CD14-positive monocyte (primary cell): ENCODE measurements around the gene SFTPB. TPM values are rescaled to one million over a fixed set of nuclear protein-coding genes. Genes with fewer than 3 reads are reported as not detected.

Experiments
- DNase-seq, 3 donors: peaks; one replicate each; pipeline ENCODE4 v3.0.0-alpha.2; 2011 to 2022
- H2AFZ ChIP-seq: 2 replicates; pipeline ENCODE4 v1.6.0; 2012; ENCODE audit warnings: mild to moderate bottlenecking, low read depth, low read length, inconsistent platforms; ENCODE audit not compliant: insufficient read depth, poor library complexity, severe bottlenecking
- H3K27ac ChIP-seq, 2 donors: 1 replicate in 1 of 2; 2 replicates in 1 of 2; pipeline ENCODE4 v1.5.1; 2012 to 2013; ENCODE audit warnings: low read length in 2 of 2, control low read depth in 1 of 2, inconsistent platforms in 1 of 2, low read depth in 1 of 2, mild to moderate bottlenecking in 1 of 2
- H3K27me3 ChIP-seq, 2 donors: one replicate each; pipeline versions ENCODE4 v1.6.0 to v1.6.1; 2011 to 2013; ENCODE audit warnings: low read length in 2 of 2; ENCODE audit not compliant: control insufficient read depth in 2 of 2, insufficient read depth in 2 of 2
- H3K36me3 ChIP-seq, 2 donors: replicated peaks in 1 of 2; 1 replicate in 1 of 2; 2 replicates in 1 of 2; pipeline versions ENCODE4 v1.5.1 to v1.6.1; 2012 to 2013; ENCODE audit warnings: low read length in 2 of 2, control low read depth in 1 of 2, inconsistent platforms in 1 of 2, mild to moderate bottlenecking in 1 of 2; ENCODE audit not compliant: insufficient read depth in 2 of 2, control insufficient read depth in 1 of 2
- H3K4me1 ChIP-seq, 2 donors: 1 replicate in 1 of 2; 2 replicates in 1 of 2; pipeline versions ENCODE4 v1.5.1 to v1.6.1; 2012 to 2013; ENCODE audit warnings: low read length in 2 of 2, control low read depth in 1 of 2, inconsistent platforms in 1 of 2, mild to moderate bottlenecking in 1 of 2, moderate library complexity in 1 of 2; ENCODE audit not compliant: insufficient read depth in 2 of 2, control insufficient read depth in 1 of 2
- H3K4me2 ChIP-seq: replicated peaks from 2 replicates; pipeline ENCODE3; 2012; ENCODE audit warnings: low read length, moderate library complexity, mild to moderate bottlenecking; ENCODE audit not compliant: poor library complexity, severe bottlenecking; ENCODE audit errors: extremely low read depth
- H3K4me3 ChIP-seq, 3 experiments: fragments of 200-600 bp in 1 of 3; sonication (generic) in 1 of 3; replicated peaks in 1 of 3; 1 replicate in 2 of 3; 2 replicates in 1 of 3; pipeline ENCODE4 v1.5.1; 2011 to 2013; ENCODE audit warnings: low read length in 3 of 3, mild to moderate bottlenecking in 3 of 3, control low read depth in 2 of 3, low read depth in 2 of 3, inconsistent platforms in 1 of 3, moderate library complexity in 1 of 3
- H3K79me2 ChIP-seq: 2 replicates; pipeline ENCODE4 v1.6.0; 2012; ENCODE audit warnings: mild to moderate bottlenecking, control low read depth, inconsistent platforms, low read length, moderate library complexity; ENCODE audit not compliant: insufficient read depth
- H3K9ac ChIP-seq: 2 replicates; pipeline ENCODE4 v1.6.0; 2017; ENCODE audit warnings: low read length, mild to moderate bottlenecking; ENCODE audit not compliant: insufficient read depth, poor library complexity, severe bottlenecking
- H3K9me3 ChIP-seq, 2 donors: replicated peaks in 1 of 2; 1 replicate in 1 of 2; 2 replicates in 1 of 2; pipeline versions ENCODE4 v1.5.1 to v1.6.1; 2012 to 2013; ENCODE audit warnings: low read length in 2 of 2, control low read depth in 1 of 2; ENCODE audit not compliant: control insufficient read depth in 1 of 2, insufficient read depth in 1 of 2
- H4K20me1 ChIP-seq: 2 replicates; pipeline ENCODE4 v1.6.0; 2012; ENCODE audit warnings: mild to moderate bottlenecking, low read length, control low read depth, moderate library complexity; ENCODE audit not compliant: insufficient read depth
- H3K27ac Mint-ChIP-seq, 7 donors: one replicate each; pipeline ENCODE4 v1.8.0; 2020; ENCODE audit warnings: mild to moderate bottlenecking in 7 of 7, mixed read lengths in 7 of 7, moderate library complexity in 6 of 7, inconsistent platforms in 2 of 7
- H3K27me3 Mint-ChIP-seq, 3 donors: one replicate each; pipeline ENCODE4 v1.8.0; 2021 to 2022; ENCODE audit warnings: low read depth in 3 of 3, mild to moderate bottlenecking in 3 of 3, mixed read lengths in 3 of 3, moderate library complexity in 3 of 3, inconsistent platforms in 1 of 3
- H3K36me3 Mint-ChIP-seq, 2 donors: one replicate each; pipeline ENCODE4 v1.8.0; 2020; ENCODE audit warnings: mixed read lengths in 2 of 2, inconsistent platforms in 1 of 2, mild to moderate bottlenecking in 1 of 2
- H3K4me1 Mint-ChIP-seq: one replicate; pipeline ENCODE4 v1.8.0; 2020; ENCODE audit warnings: mild to moderate bottlenecking, mixed read lengths
- H3K4me3 Mint-ChIP-seq, 2 donors: one replicate each; pipeline ENCODE4 v1.8.0; 2020; ENCODE audit warnings: mild to moderate bottlenecking in 2 of 2, mixed read lengths in 2 of 2, moderate library complexity in 1 of 2
- H3K9me3 Mint-ChIP-seq, 7 donors: one replicate each; pipeline ENCODE4 v1.8.0; 2020 to 2022; ENCODE audit warnings: mixed read lengths in 7 of 7, mild to moderate bottlenecking in 6 of 7, moderate library complexity in 6 of 7, inconsistent platforms in 2 of 7
- WGBS: methylation state at CpG from one replicate; pipeline ENCODE4 v1.1.5; 2013; ENCODE audit warnings: missing lambda C conversion rate; ENCODE audit not compliant: insufficient coverage; 5-methylcytosine and 5-hydroxymethylcytosine counted together
- intact Hi-C, 2 donors: fragments of 100-400 bp; cut with micrococcal nuclease; formaldehyde crosslinking; loops; one replicate each; pipeline versions ENCODE4 v1.15.0 to v1.15.1; 2023
- polyA plus RNA-seq, 3 donors: library from polyadenylated mRNA; depleted of rRNA in 1 of 3; unstranded in 2 of 3; stranded (reverse) in 1 of 3; fragments of 300-500 nt in 2 of 3; fragments of >200 nt in 1 of 3; fragmentation: Illumina TruSeq in 2 of 3; gene quantifications; 1 replicate in 2 of 3; 2 replicates in 1 of 3; pipeline ENCODE4 v1.2.3, GENCODE V29; 2012 to 2021
- TF ChIP-seq, protein P1 (sequence below): fragments of 200-600 bp; IDR thresholded peaks from one replicate; pipeline ENCODE4 v1.8.0; 2022; ENCODE audit warnings: antibody characterized with exemption, mild to moderate bottlenecking

Gene SFTPB
- polyA plus RNA-seq, 3 donors: 0.18 to 0.47 TPM; not detected in 1

DNA sequence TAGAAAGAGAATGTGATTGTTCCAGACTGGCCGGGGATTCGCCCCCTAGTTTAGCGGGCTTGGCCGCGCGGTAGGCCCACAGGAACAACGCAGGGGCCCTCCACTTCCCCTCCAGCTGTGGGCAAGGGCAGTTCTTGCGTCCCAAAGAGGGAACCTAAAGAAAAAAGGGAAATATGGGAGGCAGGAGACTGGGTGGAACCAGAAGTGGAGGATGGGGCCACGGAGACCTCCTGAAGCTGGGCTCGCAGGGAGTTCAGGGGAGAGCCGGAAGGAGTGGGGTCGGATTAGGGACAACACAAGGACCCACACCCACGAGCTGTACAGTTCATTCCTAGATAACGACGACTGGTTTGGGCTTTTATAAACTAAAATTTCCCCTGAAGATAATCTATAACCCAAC, 44.3 kb upstream of the SFTPB start:
- WGBS: 0% methylated on average over 5 of the region's 15 CpGs
- peaks cover 87% of the 10 kb centered on the region for H3K4me1 Mint-ChIP-seq

DNA sequence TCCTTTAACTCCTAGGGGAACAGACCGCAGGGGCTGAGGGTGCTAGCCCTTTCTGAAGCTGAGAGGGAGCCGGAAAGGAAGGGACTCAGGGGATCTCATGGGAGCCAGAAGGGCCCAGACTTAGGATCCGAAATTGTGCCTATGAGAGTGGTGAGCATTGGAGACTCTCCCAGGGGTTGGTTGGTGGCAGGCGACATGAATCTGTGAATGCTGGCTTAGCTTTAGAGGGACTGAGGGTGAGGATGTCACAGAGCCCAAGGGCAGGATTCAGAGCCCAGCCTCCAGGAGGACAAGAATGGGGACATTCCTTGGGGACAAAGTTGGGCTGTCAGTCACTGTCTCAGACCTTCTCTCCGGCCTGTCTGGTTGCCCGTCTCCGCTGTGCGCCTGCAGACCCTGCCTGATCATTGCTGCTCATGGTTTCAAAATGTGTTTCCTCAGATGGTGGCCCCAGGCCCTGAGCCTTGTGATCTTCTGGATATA, 43.6 kb upstream of the SFTPB start:
- peak overlapping the region; percentile 68 to 81 for H3K27ac ChIP-seq
- no peaks in the 10 kb centered on the region for H3K27me3 Mint-ChIP-seq

More for the DNA sequence above, 44.3 kb upstream of the SFTPB start:
- Histone ChIP-seq H3K9me3 (no peaks in the 10 kb centered on the region), H3K4me1 (peaks cover 96 to 97% of the 10 kb centered on the region in 2 donors), H2AFZ (no peak overlapping the region), H3K9ac (peak overlapping the region; percentile 34), H3K4me3 (peak overlapping the region in 1 of 3 experiments; percentile 51), H3K27me3 (no peaks in the 10 kb centered on the region), H4K20me1 (no peaks in the 10 kb centered on the region), H3K79me2 (no peaks in the 10 kb centered on the region), H3K4me2 (peak overlapping the region; percentile 51), H3K36me3 (no peaks in the 10 kb centered on the region), H3K27ac (peak overlapping the region; percentile 68 to 81)
- Mint-ChIP-seq H3K27ac (peak overlapping the region; percentile 87 to 97 (median 92)), H3K4me3 (peak overlapping the region; percentile 59 to 83), H3K36me3 (peaks cover 0 to 2% of the 10 kb centered on the region in 2 donors), H3K27me3 (no peaks in the 10 kb centered on the region), H3K9me3 (peaks cover 0 to 2% (median 0%) of the 10 kb centered on the region in 7 donors)
- DNase-seq: peak; percentile 55 to 80 (median 79)
- intact Hi-C loops: loop anchor here in 1 of 2 donors (5.0 kb wide), 1 partner anchor 40 kb away; no protein-coding TSS in a partner anchor
- TF ChIP-seq, protein P1, sequence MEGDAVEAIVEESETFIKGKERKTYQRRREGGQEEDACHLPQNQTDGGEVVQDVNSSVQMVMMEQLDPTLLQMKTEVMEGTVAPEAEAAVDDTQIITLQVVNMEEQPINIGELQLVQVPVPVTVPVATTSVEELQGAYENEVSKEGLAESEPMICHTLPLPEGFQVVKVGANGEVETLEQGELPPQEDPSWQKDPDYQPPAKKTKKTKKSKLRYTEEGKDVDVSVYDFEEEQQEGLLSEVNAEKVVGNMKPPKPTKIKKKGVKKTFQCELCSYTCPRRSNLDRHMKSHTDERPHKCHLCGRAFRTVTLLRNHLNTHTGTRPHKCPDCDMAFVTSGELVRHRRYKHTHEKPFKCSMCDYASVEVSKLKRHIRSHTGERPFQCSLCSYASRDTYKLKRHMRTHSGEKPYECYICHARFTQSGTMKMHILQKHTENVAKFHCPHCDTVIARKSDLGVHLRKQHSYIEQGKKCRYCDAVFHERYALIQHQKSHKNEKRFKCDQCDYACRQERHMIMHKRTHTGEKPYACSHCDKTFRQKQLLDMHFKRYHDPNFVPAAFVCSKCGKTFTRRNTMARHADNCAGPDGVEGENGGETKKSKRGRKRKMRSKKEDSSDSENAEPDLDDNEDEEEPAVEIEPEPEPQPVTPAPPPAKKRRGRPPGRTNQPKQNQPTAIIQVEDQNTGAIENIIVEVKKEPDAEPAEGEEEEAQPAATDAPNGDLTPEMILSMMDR: no peak

More for the DNA sequence above, 43.6 kb upstream of the SFTPB start:
- H3K9ac ChIP-seq: peak overlapping the region; percentile 34
- H2AFZ ChIP-seq: no peak overlapping the region
- H3K9me3 Mint-ChIP-seq: peaks cover 0 to 2% (median 0%) of the 10 kb centered on the region in 7 donors
- H3K4me2 ChIP-seq: peak overlapping the region; percentile 51
- no peaks in the 10 kb centered on the region for H4K20me1 ChIP-seq
- H3K36me3 ChIP-seq: no peaks in the 10 kb centered on the region
- H3K27me3 ChIP-seq: no peaks in the 10 kb centered on the region
- peaks cover 92% of the 10 kb centered on the region for H3K4me1 Mint-ChIP-seq
- H3K4me3 Mint-ChIP-seq: peak overlapping the region in 1 of 2 donors; percentile 67
- peak overlapping the region in 1 of 3 experiments; percentile 51 for H3K4me3 ChIP-seq
- TF ChIP-seq, protein P1: no peak
- H3K36me3 Mint-ChIP-seq: peaks cover 0 to 2% of the 10 kb centered on the region in 2 donors
- no peak for DNase-seq
- intact Hi-C loops: loop anchor here in 1 of 2 donors (5.0 kb wide), 1 partner anchor 39 kb away; no protein-coding TSS in a partner anchor
- H3K9me3 ChIP-seq: no peaks in the 10 kb centered on the region
- no peaks in the 10 kb centered on the region for H3K79me2 ChIP-seq
- WGBS: 40% methylated on average over 7 of the region's 8 CpGs
- H3K27ac Mint-ChIP-seq: peak overlapping the region; percentile 89 to 98 (median 91)
- peaks cover 100% of the 10 kb centered on the region in 2 donors for H3K4me1 ChIP-seq
